ENCODE data around the gene CYP4V2. TPM values are rescaled to one million over a fixed set of nuclear protein-coding genes. Genes with fewer than 3 reads are reported as not detected.

CYP4V2 gene
- total RNA-seq, 4 donors from 2014 or later, result 36.6 to 66.9 (median 48.2) TPM

GRCh38 chr4:186226521-186227189, 35.3 kb downstream of the CYP4V2 start:
- Histone ChIP-seq H3K36me3 (no peaks in the 10 kb centered on the region), H3K4me1 (no peaks in the 10 kb centered on the region), H3K27ac (no peak overlapping the region), H3K27me3 (no peaks in the 10 kb centered on the region), H3K4me3 (replicated peaks in 1 of 3) (no peak overlapping the region), H3K9me3 (no peaks in the 10 kb centered on the region)
- no peak for TF ChIP-seq CTCF (IDR thresholded peaks at IDR 0.05)
- no peak for TF ChIP-seq POLR2A (IDR thresholded peaks at IDR 0.05)
- 92% methylated on average over 2 to 3 of the region's 3 CpGs for WGBS, 2 donors
- intact Hi-C loops (cut with DNase I), result no loop called here
- DNase-seq, result no peak

DNA sequence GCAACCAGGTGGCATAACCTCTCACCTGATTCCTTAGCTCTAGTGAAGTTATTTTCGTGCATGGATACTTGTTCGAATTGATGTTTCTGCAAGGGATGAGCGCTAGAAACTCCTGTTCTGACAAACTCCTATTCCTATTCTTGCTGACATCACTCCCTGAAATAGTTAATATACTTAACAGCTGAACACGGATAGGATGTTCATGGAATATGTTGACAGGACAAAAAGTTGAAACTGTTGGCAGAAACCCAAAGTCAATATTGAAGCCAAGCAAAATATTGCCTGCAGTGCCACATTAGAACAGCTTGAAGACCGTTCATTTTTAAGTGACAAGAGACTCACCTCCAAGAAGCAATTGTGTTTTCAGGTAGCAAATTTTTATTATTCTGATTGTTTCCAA, 35.9 kb downstream of the CYP4V2 start, which contains the start of gene KLKB1:
Gene KLKB1, plus strand, starts transcription at position 287 of the 400 bp plus-strand sequence. CDS start 689 bp downstream, outside the sequence.
- 59 to 65% methylated on average over 5 of the region's 5 CpGs for WGBS, 2 donors
- H3K4me3 ChIP-seq (replicated peaks in 1 of 3), result no peak within 1 kb of the TSS
- H3K4me1 ChIP-seq, result no peaks in the 10 kb centered on the region
- TF ChIP-seq CTCF (IDR thresholded peaks at IDR 0.05), result no peak
- no peak for TF ChIP-seq POLR2A (IDR thresholded peaks at IDR 0.05)
- no peaks in the 10 kb centered on the region for H3K9me3 ChIP-seq
- intact Hi-C loops (cut with DNase I), result no loop called here
- H3K27me3 ChIP-seq, result no peaks in the 10 kb centered on the region
- H3K36me3 ChIP-seq, result no peaks in the 10 kb centered on the region
- H3K27ac ChIP-seq, result no peak within 1 kb of the TSS
- no peak for DNase-seq

GRCh38 chr4:186227744-186228513, 36.6 kb downstream of the CYP4V2 start:
- Histone ChIP-seq H3K36me3 (no peaks in the 10 kb centered on the region), H3K27ac (no peak overlapping the region), H3K4me3 (replicated peaks in 1 of 3) (no peak overlapping the region), H3K27me3 (no peaks in the 10 kb centered on the region), H3K4me1 (no peaks in the 10 kb centered on the region), H3K9me3 (no peaks in the 10 kb centered on the region)
- TF ChIP-seq POLR2A (IDR thresholded peaks at IDR 0.05) (no peak), CTCF (IDR thresholded peaks at IDR 0.05) (no peak)
- intact Hi-C loops (cut with DNase I), result no loop called here
- 30 to 32% methylated on average over 2 of the region's 2 CpGs for WGBS, 2 donors
- DNase-seq, result no peak

GRCh38 chr4:186228514-186228894, 37.1 kb downstream of the CYP4V2 start:
- Histone ChIP-seq H3K4me3 (replicated peaks in 1 of 3) (no peak overlapping the region), H3K36me3 (no peaks in the 10 kb centered on the region), H3K27ac (no peak overlapping the region), H3K27me3 (no peaks in the 10 kb centered on the region), H3K9me3 (no peaks in the 10 kb centered on the region), H3K4me1 (no peaks in the 10 kb centered on the region)
- DNase-seq, result no peak
- no peak for TF ChIP-seq CTCF (IDR thresholded peaks at IDR 0.05)
- no peak for TF ChIP-seq POLR2A (IDR thresholded peaks at IDR 0.05)
- WGBS, 2 donors, result 82 to 85% methylated on average over 2 of the region's 2 CpGs
- intact Hi-C loops (cut with DNase I), result no loop called here

- WGBS, 2 donors, result 73 to 76% methylated on average over 2 of the region's 2 CpGs
- no peak overlapping the region for H3K27ac ChIP-seq
- H3K9me3 ChIP-seq, result no peaks in the 10 kb centered on the region
- no peak overlapping the region for H3K4me3 ChIP-seq (replicated peaks in 1 of 3)
- DNase-seq, result no peak
- H3K36me3 ChIP-seq, result no peaks in the 10 kb centered on the region
- H3K27me3 ChIP-seq, result no peaks in the 10 kb centered on the region
- intact Hi-C loops (cut with DNase I), result no loop called here
- no peaks in the 10 kb centered on the region for H3K4me1 ChIP-seq
- TF ChIP-seq POLR2A (IDR thresholded peaks at IDR 0.05), result no peak
- TF ChIP-seq CTCF (IDR thresholded peaks at IDR 0.05), result no peak
Measured at GRCh38 chr4:186234367-186234766, 43.0 kb downstream of the CYP4V2 start.
